HG02642 (cell line): ENCODE data around the gene RPRD2.

Experiments
- ATAC-seq: cut with Tn5 transposase; IDR thresholded peaks from one replicate; pipeline ENCODE4 v1.9.1; 2021; ENCODE audit warnings: mild to moderate bottlenecking; ENCODE audit not compliant: unreplicated experiment, poor library complexity

Gene RPRD2

GRCh38 chr1:150464422-150464826 lies 100.5 kb downstream of the RPRD2 start:
- no peak for ATAC-seq

- no peak for ATAC-seq
These were observed 103.0 kb downstream of the RPRD2 start for GRCh38 chr1:150466964-150467363.

- no peak for ATAC-seq
These were observed 105.3 kb downstream of the RPRD2 start for GRCh38 chr1:150469291-150469690.

GRCh38 chr1:150472601-150473200 lies 108.8 kb downstream of the RPRD2 start:
- ATAC-seq = no peak

- ATAC-seq = no peak
These were observed 109.7 kb downstream of the RPRD2 start for GRCh38 chr1:150473659-150474058.

GRCh38 chr1:150474869-150475268 lies 110.9 kb downstream of the RPRD2 start:
- no peak for ATAC-seq

GRCh38 chr1:150476754-150477153 lies 112.8 kb downstream of the RPRD2 start:
- no peak for ATAC-seq

- ATAC-seq = no peak
These were observed 113.4 kb downstream of the RPRD2 start for GRCh38 chr1:150477320-150477719.

GRCh38 chr1:150477733-150478132 lies 113.8 kb downstream of the RPRD2 start:
- no peak for ATAC-seq

GRCh38 chr1:150479370-150479769 lies 115.4 kb downstream of the RPRD2 start:
- ATAC-seq = no peak

- ATAC-seq = no peak
These were observed 116.0 kb downstream of the RPRD2 start for GRCh38 chr1:150479927-150480352.

GRCh38 chr1:150484431-150484830 lies 120.5 kb downstream of the RPRD2 start:
- ATAC-seq = no peak

- ATAC-seq = no peak
These were observed 120.9 kb downstream of the RPRD2 start for GRCh38 chr1:150484861-150485260.

- ATAC-seq = peak; percentile 99
These were observed 123.2 kb downstream of the RPRD2 start, which contains the start of gene TARS2 for GRCh38 chr1:150486966-150487762. Gene TARS2 (plus strand): TSS chr1:150487419. CDS start chr1:150487451, 32 bp downstream.

GRCh38 chr1:150487763-150488115 lies 123.8 kb downstream of the RPRD2 start:
- ATAC-seq = no peak

GRCh38 chr1:150493175-150493574 lies 129.2 kb downstream of the RPRD2 start:
- ATAC-seq = no peak

- no peak for ATAC-seq
These were observed 134.4 kb downstream of the RPRD2 start for GRCh38 chr1:150498342-150498741.

GRCh38 chr1:150505431-150505830 lies 141.5 kb downstream of the RPRD2 start:
- no peak for ATAC-seq

GRCh38 chr1:150507912-150508864 lies 144.2 kb downstream of the RPRD2 start, which contains the start of gene ECM1:
Gene ECM1 (plus strand): TSS chr1:150508109. CDS start chr1:150508210, 101 bp downstream.
- no peak for ATAC-seq

GRCh38 chr1:150508982-150509381 lies 145.0 kb downstream of the RPRD2 start:
- ATAC-seq = no peak

- ATAC-seq = no peak
These were observed 147.6 kb downstream of the RPRD2 start for GRCh38 chr1:150511551-150511950.
